NCI-H1694 treated with DMSO at 0.1 percent for 48 hours (cell line): ENCODE measurements around the gene VEGFA.

ENCODE experiments used
- DNase-seq: peaks from one replicate; lab custom pipeline; 2025; lab: John Stamatoyannopoulos, UW

VEGFA gene

GRCh38 chr6:43769526-43770371, at the start of gene VEGFA:
Gene VEGFA (plus strand): TSS chr6:43770211.
- peak; percentile 75 for DNase-seq

GRCh38 chr6:43720999-43721398, 49.0 kb upstream of the VEGFA start:
- DNase-seq: no peak

- DNase-seq: no peak
These were observed 47.0 kb upstream of the VEGFA start for GRCh38 chr6:43722920-43723545.

GRCh38 chr6:43723737-43724295, 46.2 kb upstream of the VEGFA start:
- no peak for DNase-seq

GRCh38 chr6:43724354-43724753, 45.7 kb upstream of the VEGFA start:
- no peak for DNase-seq

GRCh38 chr6:43724914-43725642, 44.9 kb upstream of the VEGFA start:
- DNase-seq: no peak

GRCh38 chr6:43725643-43726580, 44.1 kb upstream of the VEGFA start:
- no peak for DNase-seq

GRCh38 chr6:43727634-43728033, 42.4 kb upstream of the VEGFA start:
- DNase-seq: no peak

- no peak for DNase-seq
These were observed 41.4 kb upstream of the VEGFA start for GRCh38 chr6:43728586-43728985.

- no peak for DNase-seq
These were observed 40.5 kb upstream of the VEGFA start for GRCh38 chr6:43729537-43729936.

- DNase-seq: no peak
These were observed 39.4 kb upstream of the VEGFA start for GRCh38 chr6:43730634-43731033.

GRCh38 chr6:43733471-43734293, 36.3 kb upstream of the VEGFA start:
- DNase-seq: no peak

- no peak for DNase-seq
These were observed 35.7 kb upstream of the VEGFA start for GRCh38 chr6:43734294-43734665.

GRCh38 chr6:43735642-43736199, 34.3 kb upstream of the VEGFA start:
- no peak for DNase-seq

GRCh38 chr6:43736211-43736786, 33.7 kb upstream of the VEGFA start:
- no peak for DNase-seq

GRCh38 chr6:43736844-43737243, 33.2 kb upstream of the VEGFA start:
- no peak for DNase-seq

- no peak for DNase-seq
These were observed 32.5 kb upstream of the VEGFA start for GRCh38 chr6:43737272-43738081.

- DNase-seq: no peak
These were observed 31.7 kb upstream of the VEGFA start for GRCh38 chr6:43738267-43738676.
